AG08396 (cell line): ENCODE data around the gene CAMTA1.
"Not testable (repeated sequence)": the region's sequence is repeated elsewhere in the genome, so short reads cannot be mapped to it uniquely, and the experiment has no call there.

Experiments
- DNase-seq: peaks from one replicate; pipeline ENCODE4 v3.0.0; 2012; ENCODE audit warnings: low spot score, mixed read lengths

CAMTA1 gene

DNA sequence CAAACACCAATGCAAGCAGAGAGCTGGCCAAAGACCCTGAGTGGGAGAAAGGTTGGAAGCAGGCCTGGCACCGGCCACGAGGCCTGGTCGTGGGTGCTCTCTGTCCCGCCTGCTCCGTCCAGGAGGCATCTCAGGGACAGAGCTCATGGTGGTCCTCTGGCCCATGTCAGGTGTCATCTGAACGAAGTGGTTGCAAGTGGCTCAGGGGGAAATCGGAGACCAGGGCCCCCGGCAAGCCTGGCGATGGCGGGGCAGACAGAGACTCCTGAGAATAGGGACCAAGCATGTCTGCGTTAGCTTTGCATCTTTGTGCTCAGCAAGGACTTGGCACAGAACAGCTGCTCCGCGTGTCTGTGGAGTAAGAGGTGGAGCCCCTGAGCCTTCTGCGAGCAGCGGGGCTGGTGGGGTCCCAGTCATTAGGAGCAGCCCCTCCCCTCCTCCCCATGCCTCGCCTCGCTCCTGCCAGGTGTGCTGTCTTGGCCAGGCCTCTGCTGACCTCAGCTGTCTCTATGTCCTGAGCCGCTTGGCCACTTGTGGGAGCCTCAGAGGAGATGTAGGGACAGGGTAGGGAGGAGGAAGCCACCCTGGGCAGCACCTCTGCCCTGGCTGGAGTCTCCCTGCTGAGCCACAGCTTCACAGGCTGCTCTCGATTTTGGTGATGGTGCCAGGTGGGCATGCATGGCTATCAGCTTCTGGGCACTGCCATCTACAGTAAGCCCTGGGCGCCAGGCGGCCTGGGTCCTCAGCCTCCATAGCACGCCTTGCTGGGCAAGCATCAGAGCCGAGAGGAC lies 622.9 kb downstream of the CAMTA1 start:
- no peak for DNase-seq

DNA sequence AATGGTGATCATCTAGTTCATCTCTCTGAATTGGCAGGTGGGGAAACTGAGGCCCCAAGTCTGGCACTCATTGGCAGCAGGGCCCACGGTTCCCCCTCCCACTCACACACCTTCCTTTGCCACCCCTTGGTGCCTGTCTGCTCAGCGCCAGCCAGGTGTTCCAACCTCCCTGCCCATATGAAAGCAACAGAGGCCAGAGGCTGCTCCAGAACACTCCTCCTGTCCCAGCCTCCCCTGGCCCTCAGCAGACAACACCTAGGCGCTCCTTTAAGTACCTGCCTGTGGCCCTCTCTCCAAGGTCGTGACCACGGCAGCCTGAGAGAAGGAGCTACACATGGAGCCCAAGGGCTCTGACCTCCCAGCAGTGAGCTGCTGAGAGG lies 623.5 kb downstream of the CAMTA1 start:
- no peak for DNase-seq

DNA sequence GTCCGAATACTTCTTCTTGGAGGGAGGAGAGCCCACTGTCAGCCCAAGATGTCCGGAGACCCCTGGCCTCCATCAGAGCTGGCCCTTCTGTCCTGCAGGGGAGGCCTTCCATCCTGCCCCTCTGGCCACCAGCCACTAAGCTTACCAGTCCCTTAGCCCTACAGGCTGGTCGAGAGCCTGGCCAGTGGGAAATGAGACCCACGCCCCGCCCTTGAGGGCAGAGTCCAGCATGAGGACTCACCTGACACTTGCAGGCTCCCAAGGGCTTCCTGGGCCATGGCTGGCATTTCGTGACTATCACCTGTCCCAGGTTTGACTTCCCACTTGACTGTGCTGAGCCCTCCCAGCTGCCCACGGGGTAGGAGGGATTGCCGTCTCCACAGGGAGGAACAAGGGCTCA lies 624.0 kb downstream of the CAMTA1 start:
- no peak for DNase-seq

DNA sequence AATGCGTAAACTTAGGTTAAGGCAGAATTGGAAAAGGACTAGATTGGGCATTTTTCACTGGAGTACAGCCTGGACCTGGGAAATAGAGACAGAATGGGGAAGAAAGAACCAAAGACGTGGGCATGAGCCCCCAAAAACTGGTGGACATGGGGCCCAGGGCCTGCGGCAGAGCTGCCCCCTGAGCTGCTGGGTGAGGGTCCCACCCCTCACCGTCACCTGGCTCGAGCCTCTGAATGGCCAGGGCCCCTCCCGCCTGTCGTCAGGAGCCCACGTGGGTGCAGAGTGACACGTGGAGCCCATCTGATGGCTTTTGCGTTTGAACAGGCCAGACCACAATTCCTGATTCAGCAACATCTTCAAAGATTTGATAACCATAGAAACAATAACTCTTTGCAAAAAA lies 624.9 kb downstream of the CAMTA1 start:
- no peak for DNase-seq

DNA sequence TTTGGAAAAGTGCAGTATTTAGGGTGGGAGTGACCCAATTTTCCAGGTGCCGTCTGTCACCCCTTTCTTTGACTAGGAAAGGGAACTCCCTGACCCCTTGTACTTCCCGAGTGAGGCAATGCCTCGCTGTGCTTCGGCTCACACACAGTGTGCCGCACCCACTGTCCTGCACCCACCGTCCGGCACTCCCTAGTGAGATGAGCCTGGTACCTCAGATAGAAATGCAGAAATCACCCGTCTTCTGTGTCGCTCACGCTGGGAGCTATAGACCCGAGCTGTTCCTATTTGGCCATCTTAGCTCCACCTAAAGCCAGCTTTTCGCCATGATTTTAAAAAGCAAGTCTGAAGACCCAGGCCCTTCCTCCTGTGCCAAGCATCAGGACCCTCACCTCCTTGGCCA lies 632.4 kb downstream of the CAMTA1 start:
- DNase-seq, result not testable (repeated sequence)

DNA sequence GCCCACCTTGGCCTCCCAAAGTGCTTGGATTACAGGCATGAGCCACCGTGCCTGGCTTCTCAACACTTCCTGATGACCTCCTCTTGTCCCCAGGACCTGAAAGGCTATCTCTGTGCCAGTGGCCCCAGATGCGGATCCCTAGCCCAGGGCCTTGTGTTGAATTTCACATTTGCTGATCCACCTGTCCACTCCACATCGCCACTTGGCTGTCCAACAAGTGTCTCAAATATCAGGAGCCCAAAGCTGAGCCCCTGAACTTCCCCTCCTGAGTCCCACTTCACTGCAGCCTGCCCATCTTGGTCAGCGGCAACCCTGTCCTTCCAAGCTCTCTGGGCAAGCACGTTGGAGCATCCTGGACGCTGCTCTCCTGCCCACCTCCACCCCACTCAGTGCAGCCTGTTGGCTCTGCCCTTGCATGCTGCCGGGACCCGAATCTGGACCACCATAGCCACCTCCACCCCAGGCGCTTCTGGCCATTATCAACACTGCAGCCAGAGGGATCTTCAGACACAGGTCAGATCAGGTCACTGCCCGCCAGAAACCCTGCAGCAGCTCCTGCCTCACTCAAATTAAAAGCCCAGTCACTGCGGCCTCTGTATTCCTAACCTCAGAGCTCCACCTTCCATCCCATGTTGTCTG lies 633.3 kb downstream of the CAMTA1 start:
- DNase-seq, result no peak

DNA sequence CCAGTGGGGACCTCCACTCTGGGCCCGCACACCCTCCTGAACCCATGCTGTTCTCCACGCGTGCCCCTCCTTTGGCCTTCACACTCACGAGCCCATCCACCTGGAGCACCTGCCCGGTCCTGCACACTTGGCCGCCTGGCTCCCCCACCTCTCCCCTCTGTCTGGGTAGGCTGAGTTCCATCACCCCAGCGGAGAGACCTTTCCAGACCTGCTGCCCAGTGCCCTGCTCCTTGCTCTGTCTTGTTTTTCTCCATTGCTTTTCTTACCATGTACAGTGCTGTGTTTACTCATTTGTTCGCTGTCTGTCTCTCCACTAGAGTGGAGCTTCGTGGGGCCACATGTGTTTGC lies 634.8 kb downstream of the CAMTA1 start:
- no peak for DNase-seq

DNA sequence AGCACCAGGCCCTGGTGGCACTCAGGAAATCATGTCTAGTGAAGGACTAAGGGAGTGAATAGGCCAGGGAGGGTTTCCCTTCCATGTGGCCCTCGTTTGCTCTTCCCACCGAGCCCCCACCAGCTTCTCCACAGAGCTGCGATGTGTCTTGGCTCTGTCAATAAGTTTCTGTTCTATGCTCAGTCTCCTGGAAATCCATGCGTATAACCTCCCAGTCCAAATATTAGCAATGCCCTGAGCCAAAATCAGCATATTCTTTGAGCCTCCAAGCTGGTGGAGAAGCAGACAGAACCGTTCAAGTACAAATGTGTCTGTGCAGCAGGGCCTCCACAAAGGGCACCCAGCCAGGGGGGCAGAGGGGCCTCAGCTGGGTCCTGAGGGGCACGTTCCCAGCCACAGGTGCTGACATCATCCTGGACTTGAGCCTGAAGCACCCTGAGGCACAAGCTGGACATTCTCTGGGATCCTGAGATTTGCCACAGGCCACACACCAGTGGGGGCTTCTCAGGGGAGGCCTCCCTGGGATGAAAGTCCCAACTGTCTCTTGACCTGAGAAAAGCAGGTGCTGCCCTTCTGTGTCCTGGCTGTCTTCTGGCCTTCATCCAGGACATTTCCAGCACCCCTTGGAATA lies 635.3 kb downstream of the CAMTA1 start:
- DNase-seq, result no peak

DNA sequence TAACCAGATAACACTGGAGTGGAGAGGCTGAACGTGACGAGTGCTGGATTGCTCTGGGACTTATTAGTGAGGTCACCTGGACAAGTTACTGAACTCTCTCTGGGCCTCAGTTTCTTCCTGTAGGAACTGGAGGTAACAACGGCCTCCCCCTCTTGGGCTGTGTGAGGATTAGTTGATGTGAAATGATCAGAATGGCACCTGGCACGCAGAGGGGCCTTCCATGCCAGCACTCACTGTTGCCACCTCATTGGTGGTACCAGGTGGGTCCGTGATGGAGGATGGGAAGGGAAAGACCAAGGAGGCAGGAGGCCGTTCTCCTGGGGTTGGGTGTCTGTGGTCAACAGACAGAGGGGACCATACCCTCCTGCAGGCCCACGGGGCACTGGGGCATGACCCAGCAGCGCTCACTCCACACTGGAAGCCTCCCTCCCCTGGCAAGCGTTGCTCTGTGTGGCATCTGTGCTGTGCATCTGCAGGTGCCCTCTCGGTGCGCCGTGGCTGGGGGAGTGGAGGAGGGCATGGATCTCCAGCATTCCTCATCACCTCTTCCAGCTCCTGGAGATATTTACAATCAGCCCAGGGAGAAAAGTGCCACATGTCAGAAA lies 636.3 kb downstream of the CAMTA1 start:
- DNase-seq, result no peak

DNA sequence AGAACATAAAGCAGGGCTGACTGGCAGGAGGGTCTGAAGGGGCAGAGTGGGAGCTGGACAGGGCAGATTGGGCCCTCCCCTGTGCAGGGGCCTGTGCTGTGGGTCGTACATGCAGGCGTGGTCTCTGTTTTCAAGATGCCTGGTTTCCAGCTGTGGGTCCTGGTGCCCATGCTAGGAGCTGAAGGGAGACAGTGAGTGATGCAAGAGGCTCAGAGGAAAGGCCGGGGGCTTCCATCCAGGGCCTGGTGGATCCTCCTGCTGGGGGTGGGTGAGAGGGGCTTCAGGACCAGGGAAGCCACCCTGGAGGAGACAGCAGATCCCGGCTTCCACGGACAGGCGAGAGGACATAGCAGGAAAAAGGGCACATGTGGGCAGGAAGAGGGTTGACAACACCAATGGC lies 636.8 kb downstream of the CAMTA1 start:
- no peak for DNase-seq

DNA sequence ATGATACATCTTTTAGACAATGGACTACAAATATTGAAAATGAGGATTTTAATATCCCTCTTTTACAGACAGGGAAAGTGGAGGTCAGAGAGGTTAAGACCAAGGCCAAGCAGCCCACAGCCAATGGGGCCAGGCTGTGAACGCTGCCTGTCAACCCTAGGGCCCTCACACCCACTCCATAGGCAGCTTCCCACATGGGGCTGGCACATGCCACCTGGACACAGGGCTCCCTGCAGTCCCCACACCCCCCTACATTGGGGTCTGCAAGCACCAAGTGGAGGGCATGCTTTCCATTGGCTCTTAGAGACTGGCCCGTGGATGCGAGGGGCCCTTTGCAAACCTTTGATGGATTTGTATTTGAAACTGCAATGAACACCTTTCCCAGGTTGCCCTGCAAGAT lies 637.3 kb downstream of the CAMTA1 start:
- DNase-seq, result no peak

DNA sequence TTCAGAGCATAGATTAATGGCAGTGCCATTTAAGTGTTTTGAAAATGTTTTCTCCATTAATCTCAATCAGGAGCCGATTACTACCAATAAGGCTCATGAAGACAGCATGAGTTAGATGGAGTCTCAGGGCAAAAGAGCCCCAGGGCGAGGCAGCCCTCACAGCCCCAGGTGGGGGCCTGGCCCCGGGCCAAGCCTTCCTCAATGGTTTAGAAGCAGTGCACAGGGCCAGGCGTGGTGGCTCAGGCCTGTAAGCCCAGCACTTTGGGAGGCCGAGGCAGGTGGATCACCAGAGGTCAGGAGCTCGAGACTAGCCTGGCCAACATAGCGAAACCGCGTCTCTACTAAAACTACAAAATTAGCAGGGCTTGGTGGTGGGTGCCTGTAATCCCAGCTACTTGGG lies 637.7 kb downstream of the CAMTA1 start:
- no peak for DNase-seq

DNA sequence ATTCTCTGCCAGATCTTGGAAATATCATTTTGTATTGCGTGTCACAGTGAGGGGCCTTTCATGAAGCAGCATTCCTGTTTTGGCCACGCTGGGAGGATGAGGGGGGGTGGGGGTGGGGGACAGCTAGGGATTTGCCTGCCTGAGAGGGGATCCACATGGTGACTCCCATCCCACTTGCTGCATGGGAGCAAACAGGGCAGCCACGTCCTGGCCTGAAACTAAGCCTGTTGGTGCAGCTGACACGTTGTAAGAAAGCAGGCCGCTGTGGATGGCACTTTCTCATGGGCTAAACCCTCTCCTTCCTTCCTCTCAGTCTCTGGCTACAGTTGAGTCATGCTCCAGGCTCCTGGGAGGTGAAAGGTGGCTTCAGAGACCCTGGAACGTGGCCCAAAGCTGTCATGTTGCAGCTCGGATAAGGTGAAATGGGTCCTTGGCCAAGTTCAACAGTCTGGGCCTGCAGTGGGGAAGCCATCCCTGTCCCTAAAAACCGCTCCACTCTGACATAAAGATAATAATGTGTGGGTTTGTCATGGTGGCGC lies 639.2 kb downstream of the CAMTA1 start:
- no peak for DNase-seq

DNA sequence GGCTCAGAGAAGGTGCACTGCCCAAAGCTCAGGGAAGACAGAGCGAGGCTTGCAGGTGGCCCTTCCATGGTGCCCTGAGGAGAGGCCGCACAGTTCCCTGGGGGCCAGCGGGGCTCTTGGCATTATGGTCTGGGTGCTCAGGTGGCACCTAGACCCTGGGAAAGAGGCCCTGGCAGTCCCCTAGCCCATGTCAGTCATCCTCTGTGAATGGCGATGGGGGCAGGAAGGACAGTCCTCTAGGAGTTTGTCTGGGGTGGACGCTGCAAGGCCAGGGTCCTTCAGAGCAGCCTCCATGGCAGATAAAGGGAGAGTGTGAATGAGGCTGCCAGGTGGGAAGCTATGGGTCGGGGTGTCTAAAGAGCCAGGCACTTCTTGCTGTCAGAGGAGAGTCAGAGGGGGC lies 640.0 kb downstream of the CAMTA1 start:
- DNase-seq, result no peak

DNA sequence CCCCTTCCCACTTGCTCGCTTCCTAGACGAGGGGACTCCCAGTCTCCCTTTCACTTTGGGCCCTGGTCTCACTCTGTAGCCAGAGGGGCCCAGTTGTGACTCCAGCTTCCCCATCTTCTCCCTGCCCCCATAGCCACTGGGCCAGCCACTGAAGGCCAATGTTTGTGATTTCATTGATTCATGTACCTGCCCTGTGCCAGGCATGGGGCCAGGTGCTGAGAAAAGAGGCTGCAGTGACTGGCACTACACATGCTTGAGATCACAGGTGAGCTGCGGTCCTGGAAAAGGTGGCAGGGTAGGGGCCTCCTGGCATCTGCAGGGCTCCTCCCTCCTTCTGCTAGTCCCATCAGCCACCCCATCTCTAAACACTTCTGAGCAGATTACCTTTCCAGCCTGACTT lies 640.5 kb downstream of the CAMTA1 start:
- no peak for DNase-seq

DNA sequence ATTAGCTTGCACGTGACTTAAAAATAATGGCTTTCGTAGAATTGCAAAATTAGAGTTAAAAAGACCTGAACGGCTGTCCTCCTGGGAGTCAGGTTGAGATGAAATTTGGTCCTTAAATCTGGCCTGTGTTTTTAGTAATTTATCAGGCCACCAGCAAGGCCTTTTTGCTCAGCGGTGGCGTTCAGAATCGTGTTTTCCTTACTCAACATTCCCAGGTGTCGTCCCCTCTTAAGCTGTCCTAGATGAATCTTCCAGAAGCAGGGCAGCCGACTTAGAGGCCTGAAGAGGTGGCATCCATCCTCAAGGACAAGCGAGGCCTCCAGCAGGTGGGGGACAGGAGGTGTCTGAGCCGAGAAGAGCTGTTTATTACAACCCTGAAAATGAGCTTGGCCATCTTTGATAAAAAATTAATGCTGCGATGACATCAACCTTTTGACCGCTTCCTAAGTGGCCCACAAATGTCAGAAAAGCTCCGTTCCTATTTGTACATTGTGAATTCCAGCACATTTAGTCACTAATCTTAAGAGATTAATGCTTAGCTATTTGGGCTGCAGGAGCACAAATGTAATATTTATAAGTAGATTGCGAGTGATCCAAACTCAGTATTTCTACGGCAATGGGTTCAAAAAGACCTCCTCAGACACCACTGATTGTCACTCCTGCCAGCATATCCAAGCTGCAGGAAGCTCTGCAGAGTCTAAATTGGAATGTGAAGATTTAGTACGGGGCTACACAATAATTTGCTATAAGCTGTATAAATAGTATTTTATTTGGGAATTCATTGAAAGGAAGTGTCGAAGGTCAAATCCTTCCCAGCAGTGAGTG lies 641.7 kb downstream of the CAMTA1 start:
- no peak for DNase-seq

DNA sequence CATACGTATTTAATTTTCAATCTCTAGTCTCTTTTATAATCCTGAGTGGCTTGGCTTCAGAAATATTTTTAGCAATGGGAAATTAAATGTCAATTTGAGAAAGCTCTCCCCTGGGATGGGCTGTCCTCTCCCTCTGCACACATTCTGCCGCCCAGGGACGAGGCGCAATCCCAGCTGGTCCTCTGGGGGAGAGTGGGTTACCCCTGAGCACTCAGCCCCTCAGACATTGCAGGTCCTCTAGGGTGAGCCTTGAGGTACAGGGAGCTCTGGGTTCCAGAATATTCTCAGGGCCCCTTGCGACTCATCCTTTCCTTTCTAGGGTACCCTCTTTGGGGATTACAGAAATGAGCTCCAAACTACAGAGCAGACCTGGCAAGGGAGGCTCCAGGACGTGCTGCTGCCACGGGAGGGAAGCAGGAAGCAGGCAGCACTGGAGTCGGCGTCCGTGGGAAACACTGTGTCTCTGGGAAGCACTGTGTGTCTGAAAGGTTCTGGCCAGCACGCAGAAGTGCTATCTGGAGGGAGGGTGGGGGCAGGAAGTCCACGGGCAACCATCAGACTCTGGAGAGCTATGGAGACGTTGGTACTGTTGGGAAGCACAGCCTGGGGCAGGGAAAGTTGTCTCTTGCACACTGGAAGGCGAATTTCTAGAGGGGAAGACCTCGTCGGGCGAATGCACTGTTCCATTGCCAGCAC lies 642.5 kb downstream of the CAMTA1 start:
- no peak for DNase-seq

DNA sequence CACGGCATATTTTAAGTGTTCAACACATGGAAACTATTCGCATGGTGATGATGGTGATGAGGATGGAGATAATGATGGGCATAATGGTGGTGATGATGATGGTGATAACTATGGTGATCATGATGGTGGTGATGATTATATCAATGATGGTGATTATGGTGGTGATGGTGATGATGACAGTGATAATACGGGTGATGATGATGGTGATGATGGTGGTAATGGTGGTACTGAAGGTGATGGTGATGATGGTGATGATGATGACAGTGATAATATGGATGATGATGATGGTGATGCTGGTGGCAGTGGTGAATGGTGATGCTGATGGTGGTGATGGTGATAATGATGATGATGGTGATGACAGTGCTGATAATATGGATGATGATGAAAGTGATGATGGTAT lies 644.0 kb downstream of the CAMTA1 start:
- no peak for DNase-seq

DNA sequence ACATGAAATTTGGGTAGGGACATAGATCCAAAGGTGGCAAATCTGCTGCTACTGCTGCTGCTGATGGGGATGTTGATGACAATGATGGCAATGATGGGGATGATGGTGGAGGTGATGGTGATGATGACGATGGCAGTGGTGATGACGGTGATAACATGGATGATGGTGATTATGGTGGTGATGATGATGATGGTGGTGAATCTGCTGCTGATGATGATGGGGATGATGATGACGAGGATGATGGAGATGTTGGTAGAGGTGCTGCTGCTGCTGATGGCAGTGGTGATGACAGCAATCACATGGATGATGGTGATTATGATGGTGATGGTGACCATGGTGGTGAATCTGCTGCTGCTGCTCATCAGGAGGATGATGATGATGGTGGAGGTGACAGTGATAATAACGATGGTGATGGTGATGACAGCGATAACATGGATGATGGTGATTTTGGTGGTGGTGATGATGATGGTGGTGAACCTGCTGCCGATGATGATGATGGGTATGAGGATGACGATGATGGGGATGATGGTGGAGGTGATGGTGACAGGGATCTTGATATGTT lies 644.9 kb downstream of the CAMTA1 start:
- DNase-seq, result no peak

DNA sequence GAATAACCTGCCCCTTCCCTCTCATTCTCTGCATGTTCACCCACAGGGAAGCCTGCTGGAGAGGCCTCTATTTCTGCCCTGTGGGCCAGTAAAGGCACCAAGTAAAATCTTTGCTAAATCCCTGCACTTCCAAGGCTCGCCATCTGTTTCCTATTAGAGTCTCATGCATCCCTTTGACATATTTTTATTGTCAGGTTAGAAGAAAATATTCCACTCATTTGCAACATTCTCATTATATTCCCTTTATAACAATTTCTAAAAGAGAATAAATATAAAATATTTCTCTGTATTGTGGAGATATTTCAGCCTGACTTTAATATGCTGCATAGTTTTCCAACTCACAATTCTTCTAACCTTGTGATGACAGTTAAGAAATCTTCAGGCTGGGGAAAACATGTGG lies 645.4 kb downstream of the CAMTA1 start:
- no peak for DNase-seq
